CD4-positive, alpha-beta T cell treated with Interleukin-21 for 1 hour (primary cell): ENCODE data around the gene ANKH.

Experiments
- DNase-seq: peaks from one replicate; pipeline ENCODE4 v3.0.0-alpha.2; 2020

ANKH gene

GRCh38 chr5:14659821-14660607 is 211.6 kb downstream of the ANKH start:
- no peak for DNase-seq

DNA sequence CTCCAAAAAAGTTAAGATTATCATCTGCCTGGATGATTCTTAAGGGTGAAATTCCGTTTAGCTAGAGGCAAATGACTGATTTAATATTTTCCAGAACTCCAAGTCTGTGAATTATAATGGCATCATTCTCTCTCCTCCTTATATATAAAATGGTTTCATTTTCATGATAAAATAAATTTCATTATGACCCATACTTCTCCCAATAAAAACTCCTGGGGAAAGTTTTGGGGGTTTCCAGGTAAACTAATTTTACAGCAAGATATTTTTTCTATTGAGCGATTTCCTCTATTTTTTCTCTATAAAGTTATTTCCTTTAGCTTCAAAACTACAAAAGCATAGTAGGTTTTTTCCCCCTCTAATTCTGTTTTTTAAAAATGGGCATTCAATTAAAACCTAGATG is 214.7 kb downstream of the ANKH start:
- DNase-seq: no peak

- no peak for DNase-seq
Observed at GRCh38 chr5:14655146-14655741, 216.3 kb downstream of the ANKH start.
